Measurements from ENCODE around the gene PTPRN2. TPM values are rescaled to one million over a fixed set of nuclear protein-coding genes. Genes with fewer than 3 reads are reported as not detected.

Gene PTPRN2
- total and polyA plus RNA-seq, 2 of the 8 experiments (the other 6 are each of a cell fraction or from before 2014, with no cell fraction given) = 2.6 to 4.5 TPM

GRCh38 chr7:158020706-158021095, 566.9 kb downstream of the PTPRN2 start:
- Histone ChIP-seq H3K36me3 (ENCODE audit: control insufficient read depth in 2 of 4, insufficient read depth in 4 of 4, low read length in 3 of 4) (no peaks in the 10 kb centered on the region), H2BK15ac (ENCODE audit: low read length) (no peak overlapping the region), H3K4ac (replicated peaks; ENCODE audit: insufficient read length, low read depth, low read length) (no peak overlapping the region), H2BK120ac (replicated peaks; ENCODE audit: low read depth, low read length) (no peak overlapping the region), H2AK5ac (ENCODE audit: low read depth, low read length) (no peak overlapping the region), H3K4me2 (ENCODE audit: insufficient read depth in 1 of 2, low read depth in 2 of 2, low read length in 2 of 2) (no peak overlapping the region), H3K27ac (ENCODE audit: low read depth, low read length) (no peak overlapping the region), H4K91ac (replicated peaks; ENCODE audit: insufficient read length, low read length) (no peak overlapping the region), H4K20me1 (replicated peaks in 1 of 2; ENCODE audit: control insufficient read depth in 1 of 2, insufficient read depth in 2 of 2, low read length in 2 of 2) (no peaks in the 10 kb centered on the region), H3K23me2 (ENCODE audit: low read depth, low read length) (peaks cover 5% of the 10 kb centered on the region; the same call in 1 of the 2 replicates), H2BK5ac (ENCODE audit: low read depth, low read length) (no peak overlapping the region), H3K18ac (ENCODE audit: extremely low read depth, low read length) (no peak overlapping the region), H3K4me3 (ENCODE audit: extremely low read depth in 1 of 4, insufficient read depth in 2 of 4, low read depth in 3 of 4, low read length in 4 of 4) (no peak overlapping the region), H3K9ac (replicated peaks in 1 of 4; ENCODE audit: extremely low read depth in 1 of 4, low read depth in 3 of 4, low read length in 3 of 4) (no peak overlapping the region), H3K14ac (ENCODE audit: insufficient read length) (no peak overlapping the region), H3K56ac (replicated peaks; ENCODE audit: insufficient read length, low read depth, low read length) (no peak overlapping the region), H3K9me3 (ENCODE audit: insufficient read depth in 2 of 2, low read depth in 1 of 2, low read length in 1 of 2) (no peaks in the 10 kb centered on the region), H3K4me1 (replicated peaks in 1 of 4; ENCODE audit: control insufficient read depth in 3 of 4, insufficient read depth in 4 of 4, low read length in 3 of 4) (peaks cover 3 to 28% (median 16%) of the 10 kb centered on the region in 4 experiments; a peak in 6 of 7 replicates), H4K8ac (ENCODE audit: extremely low read depth, insufficient read depth, low read length) (0 out of 2 replicates have a peak overlapping the region, but pooled peaks have one; percentile 29), H2BK12ac (ENCODE audit: low read depth, low read length) (0 out of 2 replicates have a peak overlapping the region, but pooled peaks have one; percentile 55), H3K23ac (ENCODE audit: insufficient read length) (no peak overlapping the region), H4K5ac (ENCODE audit: insufficient read length, low read depth, low read length) (no peak overlapping the region), H2BK20ac (ENCODE audit: low read length) (no peak overlapping the region), H2AFZ (ENCODE audit: low read length) (no peak overlapping the region), H3K79me2 (ENCODE audit: control insufficient read depth in 1 of 2, insufficient read depth in 2 of 2, low read length in 2 of 2) (no peaks in the 10 kb centered on the region), H3K79me1 (ENCODE audit: low read depth, low read length) (no peaks in the 10 kb centered on the region), H3K27me3 (replicated peaks in 1 of 4; ENCODE audit: control insufficient read depth in 3 of 4, extremely low read depth in 1 of 4, insufficient read depth in 3 of 4, low read length in 3 of 4) (peaks cover 0 to 16% (median 4%) of the 10 kb centered on the region in 4 experiments; a peak in 6 of 7 replicates)
- POLR2A ChIA-PET (ENCODE audit: partially characterized antibody) = no interaction called here
- CTCF ChIA-PET (ENCODE audit: partially characterized antibody) = interaction anchor here (0.6 to 1.3 kb wide), 3 partner anchors 11 to 333 kb away, joined by 3 to 5 read pairs (median 3); no protein-coding TSS in a partner anchor
- FAIRE-seq (no peak), DNase-seq (ENCODE audit: low read depth in 1 of 2, low spot score in 2 of 2) (no peak)
- WGBS, 2 experiments (ENCODE audit: extremely low coverage in 1 of 2, insufficient coverage in 1 of 2, insufficient read length in 1 of 2, insufficient replicate concordance in 2 of 2, low coverage in 1 of 2, low lambda C conversion rate in 2 of 2, missing lambda C conversion rate in 1 of 2) = 88% methylated on average over 8 of the region's 8 CpGs; no CpG with 5 or more reads in 1 of the 2 experiments
- TF ChIP-seq POLR2A (IDR thresholded peaks at IDR 0.05; ENCODE audit: control extremely low read depth in 1 of 2, low read depth in 2 of 2, low read length in 2 of 2) (no peak), PHF8 (conservative IDR thresholded peaks at IDR 0.05; ENCODE audit: low read depth, low read length) (no peak), RXRA (IDR thresholded peaks at IDR 0.05; ENCODE audit: insufficient read depth, low read depth, low read length) (no peak), GTF2F1 (IDR thresholded peaks at IDR 0.05; ENCODE audit: borderline replicate concordance, low read depth, low read length) (no peak), RNF2 (IDR thresholded peaks at IDR 0.05; ENCODE audit: borderline replicate concordance, low read depth, low read length, missing control alignments, poor library complexity, severe bottlenecking) (no peak), CBX5 (IDR thresholded peaks at IDR 0.05; ENCODE audit: low read depth, low read length) (no peak), POLR2AphosphoS5 (IDR thresholded peaks at IDR 0.05; ENCODE audit: low read depth, low read length) (no peak), BRCA1 (IDR thresholded peaks at IDR 0.05; ENCODE audit: low read depth, low read length) (no peak), EP300 (IDR thresholded peaks at IDR 0.05; ENCODE audit: borderline replicate concordance in 1 of 2, low read depth in 2 of 2, low read length in 2 of 2) (no peak), ZNF274 (IDR thresholded peaks at IDR 0.05; ENCODE audit: borderline replicate concordance, extremely low read depth, low read length) (no peak), GABPA (IDR thresholded peaks at IDR 0.05; ENCODE audit: borderline replicate concordance, insufficient read depth, low read length) (no peak), SUZ12 (IDR thresholded peaks at IDR 0.05; ENCODE audit: low read length) (no peak), ASH2L (IDR thresholded peaks at IDR 0.05; ENCODE audit: low read length) (no peak), FOSL1 (IDR thresholded peaks at IDR 0.05; ENCODE audit: insufficient read depth, low read depth, low read length) (no peak)

Measured in H1 (cell line).